ENCODE data around the gene MAD1L1.

GRCh38 chr7:2023877-2024566 lies 208.7 kb downstream of the MAD1L1 start:
- TF ChIP-seq, protein P1, sequence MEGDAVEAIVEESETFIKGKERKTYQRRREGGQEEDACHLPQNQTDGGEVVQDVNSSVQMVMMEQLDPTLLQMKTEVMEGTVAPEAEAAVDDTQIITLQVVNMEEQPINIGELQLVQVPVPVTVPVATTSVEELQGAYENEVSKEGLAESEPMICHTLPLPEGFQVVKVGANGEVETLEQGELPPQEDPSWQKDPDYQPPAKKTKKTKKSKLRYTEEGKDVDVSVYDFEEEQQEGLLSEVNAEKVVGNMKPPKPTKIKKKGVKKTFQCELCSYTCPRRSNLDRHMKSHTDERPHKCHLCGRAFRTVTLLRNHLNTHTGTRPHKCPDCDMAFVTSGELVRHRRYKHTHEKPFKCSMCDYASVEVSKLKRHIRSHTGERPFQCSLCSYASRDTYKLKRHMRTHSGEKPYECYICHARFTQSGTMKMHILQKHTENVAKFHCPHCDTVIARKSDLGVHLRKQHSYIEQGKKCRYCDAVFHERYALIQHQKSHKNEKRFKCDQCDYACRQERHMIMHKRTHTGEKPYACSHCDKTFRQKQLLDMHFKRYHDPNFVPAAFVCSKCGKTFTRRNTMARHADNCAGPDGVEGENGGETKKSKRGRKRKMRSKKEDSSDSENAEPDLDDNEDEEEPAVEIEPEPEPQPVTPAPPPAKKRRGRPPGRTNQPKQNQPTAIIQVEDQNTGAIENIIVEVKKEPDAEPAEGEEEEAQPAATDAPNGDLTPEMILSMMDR (conservative IDR thresholded peaks at IDR 0.05 in 1 of 2, IDR thresholded peaks at IDR 0.05 in 1 of 2; ENCODE audit: low read depth in 1 of 2, low read length in 2 of 2): no peak
- no peak for TF ChIP-seq EZH2 (IDR thresholded peaks at IDR 0.05; ENCODE audit: low read length, missing control alignments)

All from fibroblast of lung (primary cell).